ENCODE results near the gene NEDD9. TPM values are rescaled to one million over a fixed set of nuclear protein-coding genes. Genes with fewer than 3 reads are reported as not detected.

Gene NEDD9
- polyA plus RNA-seq, 1 of the 3 experiments (the other 2 are of a cell fraction), result 7.4 TPM

- TF ChIP-seq SMC3 (IDR thresholded peaks at IDR 0.05; ENCODE audit: low read depth, low read length), result no peak
- TF ChIP-seq EZH2phosphoT487 (IDR thresholded peaks at IDR 0.05; ENCODE audit: borderline replicate concordance, low read depth), result no peak
- TF ChIP-seq FOXJ3 (CRISPR knock-in tag; IDR thresholded peaks at IDR 0.05), result no peak
- TF ChIP-seq POLR2AphosphoS5 (IDR thresholded peaks at IDR 0.05; ENCODE audit: low read depth, low read length), result no peak
Measured at GRCh38 chr6:11268978-11269377, 36.5 kb upstream of the NEDD9 start (continued).

GRCh38 chr6:11266926-11267325, 34.5 kb upstream of the NEDD9 start:
- Histone ChIP-seq H3K9ac (no peak overlapping the region), H2AFZ (ENCODE audit: low read depth) (no peak overlapping the region), H3K9me3 (no peaks in the 10 kb centered on the region), H3F3A (replicated peaks; ENCODE audit: insufficient read depth) (no peaks in the 10 kb centered on the region), H3K27ac (ENCODE audit: low read depth in 2 of 2, low read length in 1 of 2) (peak overlapping the region in 1 of 2 experiments; percentile 39; a peak in 1 of 4 replicates), H3K4me2 (no peak overlapping the region), H3K9me2 (no peaks in the 10 kb centered on the region), H3K4me3 (ENCODE audit: low read depth in 2 of 2, low read length in 1 of 2) (no peak overlapping the region), H4K20me1 (ENCODE audit: insufficient read depth) (no peaks in the 10 kb centered on the region), H3K79me2 (ENCODE audit: insufficient read depth) (no peaks in the 10 kb centered on the region), H3K27me3 (ENCODE audit: insufficient read depth) (no peaks in the 10 kb centered on the region), H3K36me3 (replicated peaks in 1 of 2; ENCODE audit: control insufficient read depth in 1 of 2, insufficient read depth in 2 of 2, low read length in 1 of 2) (no peaks in the 10 kb centered on the region), H3K4me1 (ENCODE audit: control insufficient read depth in 1 of 2, insufficient read depth in 2 of 2, low read depth in 1 of 2, low read length in 1 of 2) (peaks cover 12 to 24% of the 10 kb centered on the region in 2 experiments; a peak in 3 of 4 replicates)
- ChIA-PET POLR2A (no interaction called here), CTCF (interaction anchor here (1.1 kb wide), 1 partner anchor 229 kb away, joined by 6 read pairs; no protein-coding TSS in a partner anchor)
- WGBS (ENCODE audit: low lambda C conversion rate), result 90% methylated on average over 3 of the region's 3 CpGs
- no peak for DNase-seq
- TF ChIP-seq CTCF (IDR thresholded peaks at IDR 0.05) (no peak), RXRA (IDR thresholded peaks at IDR 0.05; ENCODE audit: borderline replicate concordance, low read depth) (no peak), FOXJ3 (CRISPR knock-in tag; IDR thresholded peaks at IDR 0.05) (no peak), ZBTB33 (IDR thresholded peaks at IDR 0.05; ENCODE audit: borderline replicate concordance, low read depth) (no peak), USF1 (IDR thresholded peaks at IDR 0.05; ENCODE audit: borderline replicate concordance, low read depth) (no peak), SMC3 (IDR thresholded peaks at IDR 0.05; ENCODE audit: low read depth, low read length) (no peak), TCF12 (IDR thresholded peaks at IDR 0.05) (no peak), IRF3 (IDR thresholded peaks at IDR 0.05; ENCODE audit: low read depth, low read length) (no peak), POLR2AphosphoS5 (IDR thresholded peaks at IDR 0.05; ENCODE audit: low read depth, low read length) (no peak), FOXM1 (IDR thresholded peaks at IDR 0.05; ENCODE audit: low read depth) (no peak), RAD21 (IDR thresholded peaks at IDR 0.05; ENCODE audit: low read length) (no peak), FOSL2 (IDR thresholded peaks at IDR 0.05; ENCODE audit: borderline replicate concordance, low read depth) (no peak), PBX3 (IDR thresholded peaks at IDR 0.05) (no peak), TEAD4 (IDR thresholded peaks at IDR 0.05; ENCODE audit: borderline replicate concordance, insufficient read depth) (no peak), ELF1 (IDR thresholded peaks at IDR 0.05) (no peak), TAF1 (IDR thresholded peaks at IDR 0.05; ENCODE audit: borderline replicate concordance, low read depth, low read length) (no peak), RFX5 (IDR thresholded peaks at IDR 0.05; ENCODE audit: low read length) (no peak), SIN3A (IDR thresholded peaks at IDR 0.05; ENCODE audit: borderline replicate concordance, low read depth, low read length) (no peak)
